Measurements from ENCODE around the gene PDLIM3.

GRCh38 chr4:185502386-185502785, 32.9 kb downstream of the PDLIM3 start:
- TF ChIP-seq ZKSCAN5 (CRISPR knock-in tag; IDR thresholded peaks at IDR 0.05), result no peak
- TF ChIP-seq BRF2 (CRISPR knock-in tag; IDR thresholded peaks at IDR 0.05), result no peak
- TF ChIP-seq ZNF121 (CRISPR knock-in tag; IDR thresholded peaks at IDR 0.05), result no peak
- no peak for TF ChIP-seq ZNF260 (CRISPR knock-in tag; IDR thresholded peaks at IDR 0.05; ENCODE audit: borderline replicate concordance, low read depth)
- TF ChIP-seq ZBTB4 (CRISPR knock-in tag; IDR thresholded peaks at IDR 0.05; ENCODE audit: borderline replicate concordance), result no peak
- no peak for TF ChIP-seq ZFP36 (IDR thresholded peaks at IDR 0.05; ENCODE audit: borderline replicate concordance, low read depth, low read length, partially characterized antibody)
- TF ChIP-seq PATZ1 (CRISPR knock-in tag; IDR thresholded peaks at IDR 0.05), result no peak
- TF ChIP-seq KLF9 (CRISPR knock-in tag; IDR thresholded peaks at IDR 0.05; ENCODE audit: low read depth), result no peak
- TF ChIP-seq ZNF547 (CRISPR knock-in tag; IDR thresholded peaks at IDR 0.05), result no peak
